Activated gamma-delta T cell treated with anti-CD3 and anti-CD28 coated beads, Interleukin-2, amount 50 U/mL, for 16 hours (primary cell): Measurements from ENCODE around the gene SAMHD1.
A peak's percentile ranks its signal among the peaks of the same experiment; 100 is the strongest.
"Not testable (repeated sequence)": the region's sequence is repeated elsewhere in the genome, so short reads cannot be mapped to it uniquely, and the experiment has no call there.

Experiments used
- DNase-seq: peaks from one replicate; pipeline ENCODE4 v3.0.0-alpha.2; 2020; ENCODE audit warnings: low read depth

SAMHD1 gene

GRCh38 chr20:36956016-36956415 is 4.5 kb upstream of the SAMHD1 start:
- no peak for DNase-seq

GRCh38 chr20:36951979-36952738 is 651 bp upstream of the SAMHD1 start:
- no peak for DNase-seq

GRCh38 chr20:36950414-36951197 is 902 bp downstream of the SAMHD1 start:
- peak; percentile 14 for DNase-seq

DNA sequence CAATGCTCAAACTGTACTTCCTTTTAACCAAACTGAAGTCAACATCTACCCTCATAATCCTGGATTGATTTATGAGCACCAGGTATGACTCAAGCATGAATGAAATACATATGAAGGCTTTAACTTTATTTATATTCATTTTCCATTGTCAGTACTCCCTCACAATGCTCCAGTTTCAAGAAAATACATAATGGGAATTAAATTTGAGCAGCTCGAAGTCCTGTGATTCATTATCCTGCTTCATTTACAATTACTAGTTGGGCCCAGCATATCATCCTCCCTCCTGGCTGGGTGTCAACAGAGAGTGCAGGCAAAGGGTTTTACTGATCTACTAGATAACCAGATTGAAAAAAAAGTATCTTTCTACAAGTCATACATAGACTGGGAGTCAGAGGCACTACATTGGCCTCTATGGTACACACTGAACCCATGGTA is 10.1 kb downstream of the SAMHD1 start:
- DNase-seq: no peak

DNA sequence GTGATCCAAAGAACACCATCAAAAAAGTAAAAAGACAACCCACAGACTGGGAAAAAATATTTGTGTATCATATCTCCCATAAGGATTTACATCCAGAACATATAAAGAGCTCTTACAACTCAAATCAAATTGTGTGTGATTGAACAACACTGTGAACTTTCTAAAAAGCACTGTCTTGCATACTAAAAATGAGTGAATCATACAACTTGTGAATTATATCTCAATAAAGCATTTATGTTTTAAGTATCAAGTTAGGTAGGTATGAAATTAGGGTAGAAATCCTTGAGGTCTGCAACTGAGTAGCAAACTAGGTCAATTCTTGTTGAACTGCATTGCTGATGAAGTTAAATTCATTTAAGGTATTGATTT is 14.1 kb downstream of the SAMHD1 start:
- DNase-seq: no peak

- DNase-seq: not testable (repeated sequence)
These were observed 14.6 kb downstream of the SAMHD1 start for GRCh38 chr20:36936761-36937401.

- no peak for DNase-seq
These were observed 15.2 kb downstream of the SAMHD1 start for GRCh38 chr20:36936341-36936740.

- DNase-seq: not testable (repeated sequence)
These were observed 17.9 kb downstream of the SAMHD1 start for GRCh38 chr20:36933571-36933970.

GRCh38 chr20:36932476-36933426 is 18.8 kb downstream of the SAMHD1 start:
- DNase-seq: no peak

DNA sequence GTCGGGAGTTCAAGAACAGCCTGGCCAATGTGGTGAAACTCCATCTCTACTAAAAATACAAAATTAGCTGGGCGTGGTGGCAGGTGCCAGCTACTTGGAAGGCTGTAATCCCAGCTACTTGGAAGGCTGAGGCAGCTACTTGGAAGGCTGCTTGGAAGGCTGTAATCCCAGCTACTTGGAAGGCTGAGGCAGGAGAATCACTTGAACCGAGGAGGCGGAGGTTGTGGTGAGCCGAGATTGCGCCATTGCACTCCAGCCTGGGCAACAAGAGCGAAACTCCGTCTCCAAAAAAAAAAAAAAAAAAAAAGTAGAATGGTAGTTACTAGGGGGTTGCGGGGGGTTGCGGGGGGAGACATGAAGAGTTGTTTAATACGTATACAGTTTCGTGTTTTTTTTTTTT is 19.4 kb downstream of the SAMHD1 start:
- not testable (repeated sequence) for DNase-seq

DNA sequence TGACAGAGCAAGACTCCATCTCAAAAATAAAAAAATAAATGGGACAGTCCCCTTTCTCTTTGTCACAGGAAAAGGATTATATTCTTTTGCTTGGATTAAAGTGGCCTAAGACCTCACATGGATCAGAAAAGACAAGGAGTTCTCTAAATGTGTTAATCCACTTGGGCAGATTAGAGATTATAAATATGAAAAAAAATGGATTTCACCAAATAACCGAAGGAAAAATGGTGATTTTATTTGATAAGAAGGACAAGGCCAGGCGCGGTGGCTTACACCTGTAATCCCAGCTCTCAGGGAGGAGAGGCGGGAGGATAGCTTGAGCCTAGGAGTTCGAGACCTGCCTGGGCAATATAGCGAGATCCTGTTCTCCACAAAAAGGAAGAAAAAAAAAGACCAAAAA is 21.8 kb downstream of the SAMHD1 start:
- DNase-seq: no peak

- DNase-seq: no peak
These were observed 22.2 kb downstream of the SAMHD1 start for GRCh38 chr20:36929290-36929689.

- DNase-seq: no peak
These were observed 23.8 kb downstream of the SAMHD1 start for GRCh38 chr20:36927704-36928103.

DNA sequence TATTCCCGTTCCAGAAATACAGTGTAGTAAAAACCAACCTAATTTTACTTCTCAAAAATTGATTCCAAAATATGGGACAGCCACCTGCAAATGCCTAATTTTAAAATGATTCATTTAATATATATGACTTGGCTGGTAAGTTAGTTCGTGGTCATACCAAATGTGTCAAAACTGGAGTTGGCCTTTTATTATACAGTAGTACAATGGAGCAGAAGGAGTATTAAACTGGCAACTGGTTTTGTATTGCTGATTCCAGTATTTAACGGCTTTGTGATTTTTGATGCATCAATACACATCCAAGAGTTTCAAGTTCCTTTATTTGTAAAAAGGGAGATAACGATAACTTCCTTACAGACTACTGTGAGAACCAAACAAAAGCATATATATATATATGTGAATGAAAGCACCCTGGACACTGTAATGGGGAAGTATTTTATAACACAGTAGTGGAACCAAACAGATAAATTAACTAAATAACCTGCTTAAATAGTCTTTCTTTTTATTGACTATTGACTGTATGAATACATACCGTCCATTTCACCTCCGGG is 24.8 kb downstream of the SAMHD1 start:
- no peak for DNase-seq

GRCh38 chr20:36925234-36925633 is 26.3 kb downstream of the SAMHD1 start:
- DNase-seq: no peak

GRCh38 chr20:36924167-36925045 is 27.1 kb downstream of the SAMHD1 start:
- no peak for DNase-seq

GRCh38 chr20:36920334-36920730 is 31.2 kb downstream of the SAMHD1 start:
- DNase-seq: no peak

GRCh38 chr20:36919715-36920333 is 31.7 kb downstream of the SAMHD1 start:
- peak; percentile 18 for DNase-seq

DNA sequence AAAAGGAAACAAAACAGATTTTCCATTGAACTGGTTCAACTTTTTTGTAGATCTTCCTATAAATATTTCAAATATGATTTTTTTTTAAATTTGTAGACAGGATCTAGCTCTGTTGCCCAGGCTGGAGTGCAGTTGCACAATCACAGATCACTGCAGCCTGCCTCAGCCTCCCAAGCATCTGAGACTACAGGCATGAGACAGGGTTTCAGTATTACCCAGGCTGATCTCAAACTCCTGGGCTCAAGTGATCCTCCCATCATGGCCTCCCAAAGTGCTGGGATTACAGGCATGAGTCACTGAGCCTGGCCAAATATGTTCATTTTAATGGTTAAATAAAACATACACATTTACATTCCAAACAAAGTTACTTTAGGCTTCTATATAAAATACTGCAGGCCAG is 33.6 kb downstream of the SAMHD1 start:
- DNase-seq: no peak

DNA sequence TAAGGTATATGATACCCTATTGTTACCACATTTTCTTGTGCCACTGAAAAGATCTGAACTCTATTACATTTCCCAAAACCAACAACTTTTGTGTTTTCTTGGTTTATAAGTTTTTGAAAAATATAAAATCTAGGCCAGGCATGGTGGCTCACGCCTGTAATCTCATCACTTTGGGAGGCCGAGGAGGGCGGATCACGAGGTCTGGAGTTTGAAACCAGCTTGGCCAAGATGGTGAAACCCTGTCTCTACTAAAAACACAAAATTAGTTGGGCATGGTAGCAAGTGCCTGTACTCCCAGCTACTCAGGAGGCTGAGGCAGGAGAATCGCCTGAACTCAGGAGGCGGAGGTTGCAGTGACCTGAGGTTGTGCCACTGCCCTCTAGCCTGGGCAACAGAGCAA is 34.3 kb downstream of the SAMHD1 start:
- no peak for DNase-seq
